HG02970 (cell line): ENCODE measurements around the gene AGAP2.

ENCODE experiments used
- ATAC-seq: cut with Tn5 transposase; IDR thresholded peaks from one replicate; pipeline ENCODE4 v1.9.1; 2021; ENCODE audit warnings: mild to moderate bottlenecking, moderate library complexity, moderate number of reproducible peaks; ENCODE audit not compliant: unreplicated experiment, low FRiP score

The AGAP2 gene

GRCh38 chr12:57769594-57769993, 31.1 kb upstream of the AGAP2 start:
- ATAC-seq: no peak

GRCh38 chr12:57767876-57768275, 29.3 kb upstream of the AGAP2 start:
- no peak for ATAC-seq

- no peak for ATAC-seq
These were observed 28.8 kb upstream of the AGAP2 start for GRCh38 chr12:57767305-57767698.

GRCh38 chr12:57766464-57767304, 28.1 kb upstream of the AGAP2 start, which contains the start of gene CYP27B1:
Gene CYP27B1 (minus strand): TSS chr12:57767078. CDS start chr12:57767041, 37 bp downstream.
- no peak for ATAC-seq

GRCh38 chr12:57765698-57766463, 27.3 kb upstream of the AGAP2 start:
- ATAC-seq: no peak

- ATAC-seq: no peak
These were observed 26.6 kb upstream of the AGAP2 start for GRCh38 chr12:57765003-57765697.

- ATAC-seq: no peak
These were observed 26.1 kb upstream of the AGAP2 start for GRCh38 chr12:57764662-57765002.

GRCh38 chr12:57763881-57764661, 25.5 kb upstream of the AGAP2 start:
- ATAC-seq: no peak

GRCh38 chr12:57762463-57762862, 23.9 kb upstream of the AGAP2 start:
- no peak for ATAC-seq

GRCh38 chr12:57761391-57761998, 23.0 kb upstream of the AGAP2 start:
- no peak for ATAC-seq

GRCh38 chr12:57760347-57760982, 21.9 kb upstream of the AGAP2 start:
- no peak for ATAC-seq

- no peak for ATAC-seq
These were observed 20.9 kb upstream of the AGAP2 start for GRCh38 chr12:57759360-57759980.

- ATAC-seq: no peak
These were observed 20.2 kb upstream of the AGAP2 start for GRCh38 chr12:57758552-57759359.

GRCh38 chr12:57757771-57758170, 19.2 kb upstream of the AGAP2 start:
- ATAC-seq: no peak

GRCh38 chr12:57756406-57757341, 18.1 kb upstream of the AGAP2 start:
- ATAC-seq: no peak

GRCh38 chr12:57755454-57756372, 17.2 kb upstream of the AGAP2 start:
- no peak for ATAC-seq
